ENCODE data around the gene CORO2A. TPM values are rescaled to one million over a fixed set of nuclear protein-coding genes. Genes with fewer than 3 reads are reported as not detected.

Gene CORO2A
- total RNA-seq, 6 experiments from 2014 or later, result 0.84 to 2.4 (median 1.1) TPM

- H3K4me1 Mint-ChIP-seq (ENCODE audit: low read depth), result peaks cover 7% of the 10 kb centered on the region
- no peak for DNase-seq
- H3K9me3 Mint-ChIP-seq, result no peaks in the 10 kb centered on the region
- no peak overlapping the region for H3K27ac Mint-ChIP-seq
- H3K27me3 Mint-ChIP-seq (ENCODE audit: insufficient read depth), result peaks cover 19% of the 10 kb centered on the region
- no peaks in the 10 kb centered on the region for H3K36me3 Mint-ChIP-seq (ENCODE audit: low read depth)
- H3K4me3 Mint-ChIP-seq, result no peak overlapping the region
- TF ChIP-seq CTCF (IDR thresholded peaks at IDR 0.05), result no peak
Observed at GRCh38 chr9:98142925-98143481, 49.4 kb downstream of the CORO2A start.

- no peak for DNase-seq
- Mint-ChIP-seq H3K9me3 (no peaks in the 10 kb centered on the region), H3K4me3 (no peak overlapping the region), H3K36me3 (ENCODE audit: low read depth) (no peaks in the 10 kb centered on the region), H3K27me3 (ENCODE audit: insufficient read depth) (peaks cover 19% of the 10 kb centered on the region), H3K27ac (no peak overlapping the region), H3K4me1 (ENCODE audit: low read depth) (peaks cover 7% of the 10 kb centered on the region)
- no peak for TF ChIP-seq CTCF (IDR thresholded peaks at IDR 0.05)
Observed at GRCh38 chr9:98142182-98142907, 50.1 kb downstream of the CORO2A start.

- TF ChIP-seq CTCF (IDR thresholded peaks at IDR 0.05), result no peak
- Mint-ChIP-seq H3K27ac (no peak overlapping the region), H3K4me1 (ENCODE audit: low read depth) (no peaks in the 10 kb centered on the region)
Observed at GRCh38 chr9:98140503-98140902, 51.9 kb downstream of the CORO2A start.

GRCh38 chr9:98136489-98136888 is 55.9 kb downstream of the CORO2A start:
- Mint-ChIP-seq H3K36me3 (ENCODE audit: low read depth) (no peaks in the 10 kb centered on the region), H3K27ac (no peak overlapping the region), H3K9me3 (no peaks in the 10 kb centered on the region), H3K4me3 (no peak overlapping the region), H3K4me1 (ENCODE audit: low read depth) (no peaks in the 10 kb centered on the region), H3K27me3 (ENCODE audit: insufficient read depth) (peaks cover 36% of the 10 kb centered on the region)
- DNase-seq, result no peak
- no peak for TF ChIP-seq CTCF (IDR thresholded peaks at IDR 0.05)

More at GRCh38 chr9:98140503-98140902, 51.9 kb downstream of the CORO2A start:
- no peaks in the 10 kb centered on the region for H3K9me3 Mint-ChIP-seq
- H3K4me3 Mint-ChIP-seq, result no peak overlapping the region
- no peaks in the 10 kb centered on the region for H3K36me3 Mint-ChIP-seq (ENCODE audit: low read depth)
- H3K27me3 Mint-ChIP-seq (ENCODE audit: insufficient read depth), result peaks cover 23% of the 10 kb centered on the region
- no peak for DNase-seq

GRCh38 chr9:98135938-98136337 is 56.5 kb downstream of the CORO2A start:
- no peaks in the 10 kb centered on the region for H3K4me1 Mint-ChIP-seq (ENCODE audit: low read depth)
- no peak overlapping the region for H3K4me3 Mint-ChIP-seq
- no peak overlapping the region for H3K27ac Mint-ChIP-seq
- no peaks in the 10 kb centered on the region for H3K36me3 Mint-ChIP-seq (ENCODE audit: low read depth)
- TF ChIP-seq CTCF (IDR thresholded peaks at IDR 0.05), result no peak
- peaks cover 41% of the 10 kb centered on the region for H3K27me3 Mint-ChIP-seq (ENCODE audit: insufficient read depth)
- H3K9me3 Mint-ChIP-seq, result no peaks in the 10 kb centered on the region
- DNase-seq, result no peak

All from HFFc6 (cell line).